Measurements from ENCODE around the gene PNMA8B.
A peak's percentile ranks its signal among the peaks of the same experiment; 100 is the strongest.
"Not testable (repeated sequence)": the region's sequence is repeated elsewhere in the genome, so short reads cannot be mapped to it uniquely, and the experiment has no call there.

Gene PNMA8B

DNA sequence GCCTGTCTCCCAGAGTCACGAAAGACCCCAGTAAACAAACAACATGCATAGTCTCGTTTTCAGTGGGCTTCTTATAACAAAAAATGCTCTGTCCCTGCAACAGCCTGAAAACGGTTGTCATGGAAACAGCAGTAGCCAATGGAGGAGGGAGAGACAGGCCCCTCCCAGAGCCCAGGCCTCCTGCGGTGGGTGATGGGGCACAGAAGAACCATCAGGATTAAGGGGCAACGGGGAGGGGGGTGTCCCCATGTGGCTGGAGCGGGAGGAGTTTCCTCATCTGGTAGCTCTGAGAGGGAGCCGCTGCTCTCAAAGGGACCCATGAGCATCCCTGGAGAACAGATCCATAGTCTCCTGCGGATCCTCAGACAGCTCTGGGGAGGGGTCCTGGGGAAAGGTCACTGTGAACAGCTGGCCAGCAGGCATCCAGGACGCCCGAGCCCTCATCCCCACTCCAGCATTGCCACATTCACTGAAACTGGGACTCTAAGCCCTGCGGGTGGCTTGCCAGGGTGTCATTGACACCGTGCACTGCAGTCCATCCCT is 37.5 kb upstream of the PNMA8B start:
- TF ChIP-seq, protein P1, sequence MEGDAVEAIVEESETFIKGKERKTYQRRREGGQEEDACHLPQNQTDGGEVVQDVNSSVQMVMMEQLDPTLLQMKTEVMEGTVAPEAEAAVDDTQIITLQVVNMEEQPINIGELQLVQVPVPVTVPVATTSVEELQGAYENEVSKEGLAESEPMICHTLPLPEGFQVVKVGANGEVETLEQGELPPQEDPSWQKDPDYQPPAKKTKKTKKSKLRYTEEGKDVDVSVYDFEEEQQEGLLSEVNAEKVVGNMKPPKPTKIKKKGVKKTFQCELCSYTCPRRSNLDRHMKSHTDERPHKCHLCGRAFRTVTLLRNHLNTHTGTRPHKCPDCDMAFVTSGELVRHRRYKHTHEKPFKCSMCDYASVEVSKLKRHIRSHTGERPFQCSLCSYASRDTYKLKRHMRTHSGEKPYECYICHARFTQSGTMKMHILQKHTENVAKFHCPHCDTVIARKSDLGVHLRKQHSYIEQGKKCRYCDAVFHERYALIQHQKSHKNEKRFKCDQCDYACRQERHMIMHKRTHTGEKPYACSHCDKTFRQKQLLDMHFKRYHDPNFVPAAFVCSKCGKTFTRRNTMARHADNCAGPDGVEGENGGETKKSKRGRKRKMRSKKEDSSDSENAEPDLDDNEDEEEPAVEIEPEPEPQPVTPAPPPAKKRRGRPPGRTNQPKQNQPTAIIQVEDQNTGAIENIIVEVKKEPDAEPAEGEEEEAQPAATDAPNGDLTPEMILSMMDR (IDR thresholded peaks at IDR 0.05): no peak
- no peak for DNase-seq (ENCODE audit: low spot score)
- H3K27ac ChIP-seq: no peak overlapping the region
- H3K4me3 ChIP-seq: no peak overlapping the region

DNA sequence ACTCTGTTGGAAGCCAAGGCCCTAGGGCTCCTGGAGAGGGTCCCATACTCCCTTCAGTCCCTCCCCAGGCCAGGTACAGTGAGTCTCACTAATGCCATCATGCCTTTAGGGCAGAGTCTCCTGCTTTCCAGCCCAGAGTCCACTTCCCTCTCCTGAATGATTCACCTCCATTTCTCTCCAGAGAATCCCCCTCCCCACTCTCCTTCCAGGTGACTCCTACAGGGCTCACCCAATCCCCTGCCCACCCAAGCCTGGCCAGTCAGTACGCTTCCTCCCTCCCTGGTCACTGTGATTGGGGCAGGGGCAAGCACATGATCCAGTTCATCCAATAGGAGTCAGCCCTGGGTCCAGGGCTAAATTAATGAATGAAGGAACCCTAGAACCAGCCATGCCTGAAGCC is 35.0 kb upstream of the PNMA8B start:
- H3K27ac ChIP-seq: peak overlapping the region in 1 of 2 donors; percentile 31
- TF ChIP-seq, protein P1 (IDR thresholded peaks at IDR 0.05): no peak
- peak; percentile 57 for DNase-seq (ENCODE audit: low spot score)
- no peak overlapping the region for H3K4me3 ChIP-seq

DNA sequence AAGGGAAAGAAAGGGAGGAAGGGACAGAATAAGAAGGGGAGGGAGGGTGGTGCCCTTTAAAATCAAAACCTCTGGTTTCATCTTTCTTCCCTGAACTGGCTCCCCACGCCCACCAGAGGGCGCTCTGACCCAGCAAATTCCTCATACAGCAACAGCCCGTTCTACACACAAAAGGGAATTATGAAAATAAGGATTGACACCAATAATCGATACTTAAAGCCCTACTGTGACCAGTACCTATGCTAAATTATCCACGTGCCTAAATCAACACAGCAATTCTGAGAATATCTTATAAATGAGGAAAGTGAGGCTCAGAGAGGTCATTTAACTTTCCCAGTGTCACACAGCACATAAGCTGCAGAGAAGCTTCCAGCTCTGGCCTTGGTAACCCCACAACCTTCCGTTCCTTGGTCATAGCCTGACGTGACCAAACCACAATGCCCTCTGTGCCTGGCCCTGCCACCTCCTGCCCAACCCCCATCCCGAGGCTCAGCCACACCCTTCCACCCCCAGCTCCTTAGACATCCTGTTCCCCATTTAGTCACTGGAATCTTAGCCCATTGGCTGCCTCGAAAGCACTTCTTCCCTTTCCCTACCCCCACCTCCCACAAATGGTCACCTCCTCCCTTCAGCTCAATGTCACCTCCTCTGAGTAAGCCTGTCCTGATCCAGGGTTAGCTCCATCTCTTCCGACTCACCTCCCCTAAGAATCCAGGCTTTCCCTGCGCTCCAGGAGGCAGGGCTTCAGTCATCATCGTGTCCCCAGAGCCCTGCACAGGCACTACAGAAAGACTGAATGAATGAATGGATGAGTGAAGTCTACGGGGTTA is 34.2 kb upstream of the PNMA8B start:
- DNase-seq (ENCODE audit: low spot score): peak; percentile 72
- peak overlapping the region in 1 of 2 donors; percentile 31 for H3K27ac ChIP-seq
- H3K4me3 ChIP-seq: peak overlapping the region; percentile 30
- TF ChIP-seq, protein P1 (IDR thresholded peaks at IDR 0.05): peak; percentile 80

DNA sequence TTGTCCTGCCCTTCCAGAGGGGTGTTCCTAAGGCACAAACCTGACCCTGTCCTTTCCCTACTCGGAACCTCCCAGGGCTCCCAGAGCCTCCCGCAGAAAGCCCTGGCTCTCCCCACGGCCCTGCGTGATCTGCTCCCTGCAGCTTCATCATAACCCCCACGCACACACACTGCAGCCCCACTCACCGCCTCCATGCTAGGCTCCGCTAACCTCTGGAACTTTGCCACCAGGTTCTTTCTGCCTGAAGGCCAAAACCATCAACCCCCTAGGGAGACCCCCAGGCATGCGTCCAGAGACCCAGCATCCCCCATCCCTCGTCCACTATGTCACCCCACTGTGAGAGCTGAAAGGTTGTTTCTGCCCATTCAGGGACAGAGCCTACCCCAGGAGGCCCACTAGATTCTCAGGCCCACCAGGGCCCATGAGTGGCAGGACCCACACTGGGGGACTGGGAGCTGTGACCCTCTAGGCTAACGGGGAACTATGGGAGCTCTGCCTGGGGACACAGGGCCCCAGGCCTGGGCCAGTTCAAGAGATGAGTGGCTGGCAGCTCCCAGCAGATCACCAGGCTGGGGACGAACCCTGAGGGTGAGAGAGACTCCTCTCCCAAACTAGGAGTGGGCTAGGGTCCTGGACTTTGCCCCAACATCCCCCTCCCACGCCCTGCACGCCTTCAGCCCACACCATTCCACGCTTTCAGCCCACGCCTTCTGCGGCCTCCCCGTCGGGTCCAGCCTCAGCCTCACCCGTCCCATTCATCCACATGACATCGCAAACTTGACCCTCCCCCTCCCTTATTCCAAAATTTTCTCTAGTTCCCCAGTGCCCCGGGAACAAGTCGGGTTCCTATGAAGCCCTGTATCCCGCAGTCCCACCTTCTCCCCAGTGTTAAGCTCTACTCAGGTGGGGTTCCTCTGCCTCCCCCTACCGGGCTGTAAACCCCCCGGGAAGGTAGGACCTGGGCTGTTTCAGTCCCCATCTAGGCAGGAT is 33.2 kb upstream of the PNMA8B start:
- peak overlapping the region; percentile 30 for H3K4me3 ChIP-seq
- no peak overlapping the region for H3K27ac ChIP-seq
- DNase-seq (ENCODE audit: low spot score): peak; percentile 61
- TF ChIP-seq, protein P1 (IDR thresholded peaks at IDR 0.05): no peak

DNA sequence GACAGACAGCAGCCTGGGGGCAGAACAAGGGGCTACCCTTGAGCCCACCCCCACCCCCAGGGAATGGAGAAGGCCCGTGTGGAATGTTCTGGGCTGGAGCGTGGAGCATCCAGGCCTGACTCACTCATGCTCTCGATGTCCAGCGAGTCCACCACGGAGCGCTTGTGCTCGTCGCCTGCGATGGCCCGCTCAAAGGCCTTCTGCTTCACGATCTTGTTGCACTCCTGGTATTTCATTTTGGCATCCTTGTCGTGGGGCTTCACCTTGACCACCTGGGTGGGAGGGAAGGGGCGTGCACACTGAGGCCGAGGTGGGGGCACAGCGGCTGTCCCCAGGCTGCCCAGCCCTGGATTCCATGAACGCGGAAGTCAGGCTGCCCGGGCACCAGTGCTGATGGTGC is 31.1 kb upstream of the PNMA8B start:
- not testable (repeated sequence) for H3K4me3 ChIP-seq; H3K27ac ChIP-seq; DNase-seq (ENCODE audit: low spot score)

DNA sequence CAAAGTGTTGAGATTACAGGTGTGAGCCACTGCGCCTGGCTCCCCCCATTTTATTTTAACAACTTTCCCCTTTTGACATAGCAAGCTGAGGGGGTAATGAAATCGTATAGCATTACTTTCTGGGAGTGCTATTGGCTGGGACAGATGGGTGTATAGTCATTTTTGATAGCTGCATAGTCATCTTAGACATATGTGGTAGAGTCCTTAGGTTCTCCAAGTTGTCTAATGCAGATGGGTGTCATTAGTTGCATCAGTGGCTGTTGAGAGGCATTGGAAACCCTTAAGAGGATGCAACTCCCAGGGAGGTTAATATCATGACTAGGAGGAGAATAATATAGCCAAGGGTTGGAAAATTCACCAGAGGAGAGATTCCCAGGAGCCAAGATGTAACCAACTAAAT is 28.6 kb upstream of the PNMA8B start:
- TF ChIP-seq, protein P1 (IDR thresholded peaks at IDR 0.05): no peak
- Histone ChIP-seq H3K4me3 (no peak overlapping the region), H3K27ac (no peak overlapping the region)
- no peak for DNase-seq (ENCODE audit: low spot score)

DNA sequence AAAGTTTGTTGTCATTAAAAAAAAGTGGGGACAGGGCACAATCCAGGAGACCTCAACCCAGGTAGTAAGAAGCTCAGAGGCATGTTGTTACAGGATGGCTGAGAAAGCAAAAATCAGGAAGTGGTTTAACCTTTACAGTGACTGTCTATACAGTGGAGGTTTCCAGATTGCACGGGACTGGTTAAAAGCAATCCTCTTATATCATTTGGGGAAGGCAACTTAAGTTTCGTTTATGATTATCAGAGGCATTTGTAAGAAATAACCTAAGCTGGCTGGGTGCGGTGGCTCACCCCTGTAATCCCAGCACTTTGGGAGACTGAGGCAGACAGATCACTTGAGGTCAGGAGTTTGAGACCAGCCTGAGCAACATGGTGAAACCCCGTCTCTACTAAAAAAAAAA is 27.3 kb upstream of the PNMA8B start:
- H3K4me3 ChIP-seq; DNase-seq (ENCODE audit: low spot score); H3K27ac ChIP-seq: not testable (repeated sequence)

All from coronary artery (tissue), 2 donors.